Measurements from ENCODE around the gene ROR1. TPM values are rescaled to one million over a fixed set of nuclear protein-coding genes. Genes with fewer than 3 reads are reported as not detected.
"Not testable (repeated sequence)": the region's sequence is repeated elsewhere in the genome, so short reads cannot be mapped to it uniquely, and the experiment has no call there.

ROR1 gene
- polyA plus RNA-seq, 3 donors from 2014 or later = 1.1 to 3.3 (median 1.2) TPM

DNA sequence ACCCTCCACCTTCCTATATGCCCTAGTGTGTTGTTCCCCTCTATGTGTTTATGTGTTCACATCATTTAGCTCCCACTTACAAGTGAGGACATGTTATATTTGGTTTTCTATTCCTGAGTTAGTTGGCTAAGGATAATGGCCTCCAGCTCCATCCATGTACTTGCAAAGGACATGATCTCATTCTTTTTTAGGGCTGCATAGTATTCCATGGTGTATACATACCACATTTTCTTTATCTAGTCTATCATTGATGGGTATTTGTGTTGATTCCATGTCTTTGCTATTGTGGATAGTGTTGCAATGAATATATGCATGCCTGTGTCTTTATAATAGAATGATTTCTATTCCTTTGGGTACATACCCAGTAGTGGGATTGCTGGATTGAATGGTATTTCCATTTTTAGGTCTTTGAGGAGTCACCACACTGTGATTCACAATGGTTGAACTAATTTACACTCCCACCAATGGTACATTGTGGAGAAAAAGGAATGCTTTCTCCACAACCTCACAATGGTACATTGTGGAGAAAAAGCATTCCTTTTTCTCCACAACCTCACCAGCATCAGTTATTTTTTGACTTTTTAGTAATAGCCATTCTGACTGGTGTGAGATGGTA lies 52.5 kb downstream of the ROR1 start:
- H3K4me1 Mint-ChIP-seq; H3K36me3 Mint-ChIP-seq; DNase-seq; H3K4me3 Mint-ChIP-seq; H3K9me3 Mint-ChIP-seq; H3K27ac Mint-ChIP-seq; H3K27me3 Mint-ChIP-seq (ENCODE audit: low read depth in 3 of 3): not testable (repeated sequence)

DNA sequence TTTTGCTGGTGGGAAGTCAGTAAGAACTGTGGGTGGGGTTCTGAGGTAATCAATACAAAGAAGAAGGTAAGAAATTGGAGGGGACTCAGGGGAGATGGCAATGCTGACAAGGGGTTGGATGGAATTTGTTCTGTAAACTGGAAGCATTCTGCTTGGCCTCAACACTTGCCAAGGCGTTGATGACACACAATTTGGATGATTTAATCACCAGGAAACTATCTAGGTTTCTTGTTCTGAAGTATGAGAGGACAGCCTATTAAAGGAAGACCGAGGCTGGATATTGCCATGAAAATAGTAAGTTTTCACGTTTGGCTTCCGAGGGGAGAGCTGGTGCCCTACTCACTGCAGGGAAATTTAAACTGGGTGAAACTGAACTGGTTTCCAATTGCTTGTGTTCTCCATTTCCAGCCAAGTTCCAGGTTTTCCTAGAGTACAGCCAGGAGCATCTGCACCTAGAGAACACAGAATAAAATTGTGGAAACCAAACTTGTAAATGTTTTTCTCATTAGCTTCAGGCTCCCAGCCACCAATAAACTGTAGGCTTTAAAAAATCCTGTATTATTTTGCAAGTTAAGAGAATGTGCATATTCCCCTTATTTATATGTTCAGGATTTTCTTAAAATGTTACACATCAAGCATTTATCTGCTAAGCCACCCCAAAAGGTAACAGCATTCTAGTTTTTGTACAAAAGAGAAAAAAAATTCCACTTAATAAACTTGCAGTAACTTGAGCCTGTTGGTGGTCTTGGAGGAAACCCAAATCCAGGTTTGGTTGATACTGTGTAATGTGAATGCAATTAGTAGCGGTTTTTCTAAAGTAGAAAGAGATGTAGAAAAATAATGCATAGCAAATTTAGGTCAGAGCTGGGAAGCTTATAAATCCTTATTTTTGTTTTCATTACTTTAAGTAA lies 53.8 kb downstream of the ROR1 start:
- DNase-seq = no peak
- H3K9me3 Mint-ChIP-seq = peaks cover 0 to 2% (median 0%) of the 10 kb centered on the region in 6 donors
- no peak overlapping the region for H3K27ac Mint-ChIP-seq
- peaks cover 0 to 9% (median 2%) of the 10 kb centered on the region in 3 donors for H3K27me3 Mint-ChIP-seq (ENCODE audit: low read depth in 3 of 3)
- no peak overlapping the region for H3K4me3 Mint-ChIP-seq
- no peaks in the 10 kb centered on the region for H3K4me1 Mint-ChIP-seq
- H3K36me3 Mint-ChIP-seq = no peaks in the 10 kb centered on the region

DNA sequence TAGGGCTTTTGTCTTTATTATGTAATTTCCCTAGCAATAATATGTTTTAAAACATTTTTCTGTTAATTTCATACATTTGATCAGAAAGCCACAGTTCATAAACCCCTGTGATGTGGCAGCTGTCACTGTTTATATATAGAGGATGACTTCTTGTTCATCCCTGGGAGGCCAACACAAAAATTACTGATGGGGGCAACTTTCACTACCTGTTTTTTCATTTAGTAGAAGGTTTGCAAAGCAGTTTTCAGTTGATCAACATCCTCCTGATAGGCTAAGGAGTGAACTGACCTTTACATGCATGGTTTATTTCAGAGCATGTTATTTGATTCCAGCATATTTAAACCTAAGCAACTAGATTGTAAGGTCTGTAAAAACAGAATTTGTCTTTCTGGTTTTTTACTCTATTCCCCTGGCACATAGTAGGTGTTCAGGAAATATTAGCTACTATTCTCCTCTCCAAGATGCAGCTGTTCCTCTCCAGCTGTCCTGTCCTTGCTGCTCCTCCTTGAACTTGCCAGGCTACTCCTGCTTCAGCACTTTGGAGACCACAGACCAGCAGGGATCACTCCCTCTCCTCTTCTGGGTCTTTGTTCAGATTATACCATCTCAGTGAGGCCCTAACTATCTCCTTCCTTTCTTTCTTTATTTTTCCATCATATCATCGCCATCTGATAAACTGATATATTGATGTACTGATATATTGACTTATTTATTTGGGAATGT lies 54.7 kb downstream of the ROR1 start:
- no peak for DNase-seq
- Mint-ChIP-seq H3K4me3 (no peak overlapping the region), H3K4me1 (no peaks in the 10 kb centered on the region), H3K27me3 (ENCODE audit: low read depth in 3 of 3) (peaks cover 4 to 9% (median 4%) of the 10 kb centered on the region in 3 donors), H3K27ac (no peak overlapping the region), H3K9me3 (peaks cover 0 to 2% (median 0%) of the 10 kb centered on the region in 6 donors), H3K36me3 (no peaks in the 10 kb centered on the region)

DNA sequence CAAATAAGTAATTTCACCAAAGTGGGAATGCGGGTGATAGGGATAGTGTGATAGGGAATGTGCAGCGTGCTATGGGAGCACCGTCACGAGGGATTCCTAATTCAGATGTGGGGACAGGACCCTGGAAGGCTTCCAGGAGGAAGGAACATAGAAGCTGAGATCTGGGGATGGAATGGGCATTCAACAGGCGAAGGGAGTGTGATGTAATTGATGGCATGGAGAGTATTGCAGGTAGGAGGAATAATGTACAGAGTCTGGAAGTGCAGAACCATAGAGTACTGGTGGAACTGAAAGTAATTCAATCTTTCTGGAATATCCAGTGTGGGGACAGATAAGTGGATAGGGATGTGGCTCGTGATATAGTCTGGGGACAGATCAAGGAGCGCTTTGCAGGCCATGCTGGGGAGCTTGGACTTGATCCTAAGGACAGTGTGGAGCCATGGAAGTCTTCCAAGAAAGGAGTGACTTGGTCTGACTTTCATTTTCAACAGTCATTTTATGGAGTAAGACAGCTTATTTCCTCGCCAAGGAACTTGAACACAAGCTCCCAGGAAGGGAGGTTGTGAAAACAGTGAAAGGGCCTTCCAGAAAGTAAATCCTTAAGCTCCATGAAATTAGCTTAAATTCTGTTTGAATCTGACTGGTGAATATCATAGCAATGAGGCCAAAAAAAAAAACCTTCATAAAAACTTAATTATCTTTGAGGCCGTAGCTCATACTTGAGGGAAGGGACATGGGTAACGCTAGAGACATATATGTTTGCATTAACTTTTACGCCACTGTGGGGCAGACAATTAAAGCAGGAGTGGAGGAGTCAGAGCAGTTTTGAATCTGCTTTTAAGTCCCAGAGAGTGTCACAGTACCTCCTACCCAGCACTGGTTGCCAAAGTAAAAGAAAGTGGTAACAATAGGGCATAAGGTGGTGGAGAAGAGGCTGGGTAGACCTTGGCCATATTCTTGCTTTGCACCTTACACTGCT lies 55.8 kb downstream of the ROR1 start:
- H3K36me3 Mint-ChIP-seq = no peaks in the 10 kb centered on the region
- peaks cover 0 to 2% (median 0%) of the 10 kb centered on the region in 6 donors for H3K9me3 Mint-ChIP-seq
- H3K27me3 Mint-ChIP-seq (ENCODE audit: low read depth in 3 of 3) = peaks cover 4 to 11% (median 5%) of the 10 kb centered on the region in 3 donors
- no peak overlapping the region for H3K27ac Mint-ChIP-seq
- no peak for DNase-seq
- H3K4me1 Mint-ChIP-seq = no peaks in the 10 kb centered on the region
- H3K4me3 Mint-ChIP-seq = no peak overlapping the region

DNA sequence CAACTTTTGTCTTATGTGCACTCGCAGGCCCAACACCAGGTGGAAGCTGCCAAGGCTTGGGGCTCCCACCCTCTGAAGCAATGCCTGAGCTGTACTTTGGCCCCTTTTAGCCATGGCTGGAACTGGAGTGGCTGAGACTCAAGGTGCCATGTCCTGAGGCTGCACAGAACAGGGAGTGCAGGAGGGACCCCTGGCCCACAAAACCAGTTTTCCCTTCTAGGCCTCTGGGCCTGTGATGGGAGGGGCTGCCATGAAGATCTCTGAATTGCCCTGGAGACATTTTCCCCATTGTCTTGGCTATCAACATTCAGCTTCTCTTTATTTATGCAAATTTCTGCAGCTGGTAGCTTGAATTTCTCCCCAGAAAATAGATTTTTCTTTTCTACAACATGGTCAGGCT lies 57.6 kb downstream of the ROR1 start:
- Mint-ChIP-seq H3K4me3 (no peak overlapping the region), H3K27me3 (ENCODE audit: low read depth in 3 of 3) (peaks cover 5 to 13% (median 7%) of the 10 kb centered on the region in 3 donors), H3K4me1 (no peaks in the 10 kb centered on the region), H3K27ac (no peak overlapping the region), H3K9me3 (peaks cover 0 to 2% (median 0%) of the 10 kb centered on the region in 6 donors), H3K36me3 (no peaks in the 10 kb centered on the region)
- DNase-seq = no peak

DNA sequence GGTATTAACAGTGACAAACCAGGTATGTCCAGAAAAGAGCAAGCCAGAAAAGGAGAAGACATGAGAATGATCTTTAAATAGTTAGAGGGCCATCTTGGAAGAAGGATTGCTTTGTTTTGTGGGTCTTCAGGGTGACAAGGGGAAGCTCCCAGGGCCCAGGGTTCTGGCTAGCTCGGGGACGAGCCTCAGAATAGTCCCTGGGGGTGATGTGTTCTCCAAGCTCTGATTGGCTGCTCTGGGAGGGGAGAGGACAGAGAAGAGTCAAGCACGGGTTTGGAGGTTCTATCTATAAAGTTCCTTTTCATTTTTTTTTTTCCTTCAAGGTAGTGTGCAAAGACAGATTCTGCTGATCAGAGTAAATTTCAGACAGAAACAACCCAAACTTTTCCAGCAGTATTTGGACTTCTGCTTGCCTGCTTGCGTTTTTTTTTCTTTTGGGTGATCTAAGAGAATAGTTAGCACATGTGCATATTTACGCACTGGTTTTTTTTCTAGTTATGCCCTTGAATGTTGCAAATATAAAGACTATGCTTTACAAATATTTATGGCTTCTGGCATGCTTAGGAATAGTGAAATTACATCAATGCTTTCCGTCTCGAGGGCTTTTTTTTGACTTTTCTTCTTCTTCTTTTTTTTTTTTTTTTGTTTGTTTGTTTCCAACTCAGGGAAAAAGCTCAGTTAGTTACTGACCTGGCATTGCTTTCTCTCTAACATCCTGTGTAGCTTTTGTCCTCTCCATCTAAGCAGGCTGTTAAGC lies 59.7 kb downstream of the ROR1 start:
- H3K9me3 Mint-ChIP-seq = no peaks in the 10 kb centered on the region
- H3K4me1 Mint-ChIP-seq = no peaks in the 10 kb centered on the region
- no peak overlapping the region for H3K4me3 Mint-ChIP-seq

DNA sequence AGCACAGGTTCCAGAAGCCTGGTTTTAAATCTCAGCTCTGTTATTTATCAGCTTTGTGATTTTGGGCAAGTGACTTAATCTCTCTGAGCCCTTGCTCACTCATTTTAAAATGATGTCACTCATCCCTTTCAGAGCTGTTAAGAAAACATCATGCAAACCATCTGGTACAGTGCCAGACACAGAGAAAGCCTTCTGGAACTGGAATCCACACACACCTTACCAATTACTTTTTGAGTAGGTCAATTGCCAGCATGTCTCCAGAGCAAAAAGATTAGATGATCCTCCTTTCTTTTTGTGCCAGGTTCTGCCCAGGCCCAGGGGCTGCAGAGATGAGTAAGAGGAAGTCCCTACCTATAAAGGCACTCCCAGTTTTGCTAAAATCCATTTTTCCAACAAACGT lies 61.3 kb downstream of the ROR1 start:
- H3K36me3 Mint-ChIP-seq = no peaks in the 10 kb centered on the region
- no peak overlapping the region for H3K4me3 Mint-ChIP-seq
- H3K27me3 Mint-ChIP-seq (ENCODE audit: low read depth in 3 of 3) = peaks cover 5 to 11% (median 8%) of the 10 kb centered on the region in 3 donors
- no peak overlapping the region for H3K27ac Mint-ChIP-seq
- H3K4me1 Mint-ChIP-seq = no peaks in the 10 kb centered on the region
- no peaks in the 10 kb centered on the region for H3K9me3 Mint-ChIP-seq
- DNase-seq = no peak

More for the DNA sequence above, 59.7 kb downstream of the ROR1 start:
- no peak for DNase-seq
- Mint-ChIP-seq H3K27ac (no peak overlapping the region), H3K27me3 (ENCODE audit: low read depth in 3 of 3) (peaks cover 5 to 13% (median 10%) of the 10 kb centered on the region in 3 donors), H3K36me3 (no peaks in the 10 kb centered on the region)

DNA sequence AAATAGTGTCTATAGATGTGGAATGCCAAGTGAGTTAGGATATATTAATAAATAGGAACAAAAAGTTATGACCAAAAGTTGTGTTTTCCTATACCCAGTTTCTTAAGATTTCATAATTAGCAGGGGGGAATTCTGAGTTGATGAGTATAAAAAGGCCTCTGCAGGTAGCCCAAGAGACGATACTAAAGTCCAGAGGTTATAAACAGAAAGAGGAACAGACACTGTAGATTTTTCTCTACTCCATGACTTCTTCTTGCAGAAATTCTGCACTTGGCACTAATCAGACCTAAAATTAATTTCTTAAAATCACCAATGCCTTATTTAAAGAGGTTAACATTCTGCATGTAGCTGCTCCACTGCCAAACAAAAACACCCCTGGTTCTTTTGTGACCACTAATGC lies 62.6 kb downstream of the ROR1 start:
- no peaks in the 10 kb centered on the region for H3K4me1 Mint-ChIP-seq
- H3K36me3 Mint-ChIP-seq = no peaks in the 10 kb centered on the region
- DNase-seq = no peak
- no peak overlapping the region for H3K4me3 Mint-ChIP-seq
- no peaks in the 10 kb centered on the region for H3K9me3 Mint-ChIP-seq
- H3K27ac Mint-ChIP-seq = no peak overlapping the region
- H3K27me3 Mint-ChIP-seq (ENCODE audit: low read depth in 3 of 3) = peaks cover 5 to 11% (median 8%) of the 10 kb centered on the region in 3 donors

DNA sequence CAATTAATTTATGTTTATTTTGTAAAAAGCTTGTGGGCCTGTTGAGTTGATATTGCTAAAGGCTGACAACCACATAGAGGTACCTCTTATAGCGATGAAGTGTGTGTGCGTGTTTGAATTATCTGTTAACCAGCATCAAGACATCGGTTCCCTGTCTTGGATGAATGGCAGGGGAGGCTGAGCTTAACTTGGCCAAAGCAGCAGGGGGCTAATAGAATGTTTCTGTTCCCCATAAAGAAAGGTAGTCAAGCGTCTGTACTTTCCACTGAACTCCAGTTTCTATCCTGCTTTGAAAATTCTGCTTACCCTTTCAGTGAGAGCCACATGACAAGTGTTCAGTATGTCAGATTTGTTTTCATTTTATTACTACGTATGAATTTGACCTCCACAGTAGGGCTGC lies 63.0 kb downstream of the ROR1 start:
- Mint-ChIP-seq H3K9me3 (no peaks in the 10 kb centered on the region), H3K4me1 (no peaks in the 10 kb centered on the region), H3K36me3 (no peaks in the 10 kb centered on the region), H3K27ac (no peak overlapping the region), H3K4me3 (no peak overlapping the region), H3K27me3 (ENCODE audit: low read depth in 3 of 3) (peaks cover 5 to 13% (median 8%) of the 10 kb centered on the region in 3 donors)
- no peak for DNase-seq

DNA sequence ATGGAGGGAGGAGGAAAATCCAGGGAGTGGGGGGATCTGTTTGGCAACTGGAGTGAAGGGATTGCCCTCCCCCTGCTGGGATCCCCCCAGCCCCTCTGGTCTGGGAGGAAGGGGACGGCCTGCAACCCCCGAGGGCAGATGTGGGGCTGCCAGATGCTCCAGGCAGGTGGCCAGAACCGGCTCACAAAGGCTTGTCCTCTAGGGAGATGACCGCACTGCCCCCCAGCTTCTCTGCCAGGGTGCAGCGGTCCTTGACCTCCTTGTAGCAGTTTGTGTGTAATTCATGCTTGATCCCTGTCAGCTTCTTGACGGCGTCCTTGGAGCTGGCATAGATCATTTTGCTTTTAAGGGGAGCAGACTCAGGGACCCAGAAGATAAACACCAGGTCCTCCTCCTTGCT lies 69.2 kb downstream of the ROR1 start:
- DNase-seq = no peak
- Mint-ChIP-seq H3K4me1 (no peaks in the 10 kb centered on the region), H3K27ac (no peak overlapping the region), H3K36me3 (no peaks in the 10 kb centered on the region), H3K9me3 (no peaks in the 10 kb centered on the region), H3K4me3 (no peak overlapping the region), H3K27me3 (ENCODE audit: low read depth in 3 of 3) (peaks cover 0 to 4% (median 3%) of the 10 kb centered on the region in 3 donors)

DNA sequence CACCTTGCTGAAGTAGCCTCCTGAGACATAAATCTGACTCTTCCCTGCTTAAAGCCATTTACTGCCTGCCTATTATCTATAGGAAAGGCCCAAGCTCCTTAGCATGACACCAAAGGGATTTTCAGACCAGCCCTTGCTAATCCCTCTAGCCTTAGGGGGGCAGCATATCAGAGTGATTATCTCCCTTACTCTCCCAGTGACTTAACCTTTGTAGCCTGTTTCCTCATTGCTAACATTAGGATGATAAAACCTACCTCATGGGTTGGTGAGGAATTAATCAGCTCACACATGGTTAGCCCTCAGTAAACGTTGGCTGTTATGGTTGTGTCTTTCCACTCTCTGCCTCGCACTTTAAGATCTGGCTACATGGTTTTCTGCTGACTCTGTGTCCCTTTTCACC lies 70.1 kb downstream of the ROR1 start:
- Mint-ChIP-seq H3K4me3 (no peak overlapping the region), H3K27me3 (ENCODE audit: low read depth in 3 of 3) (peaks cover 0 to 4% (median 3%) of the 10 kb centered on the region in 3 donors), H3K27ac (no peak overlapping the region), H3K9me3 (no peaks in the 10 kb centered on the region), H3K36me3 (no peaks in the 10 kb centered on the region), H3K4me1 (no peaks in the 10 kb centered on the region)
- DNase-seq = no peak

DNA sequence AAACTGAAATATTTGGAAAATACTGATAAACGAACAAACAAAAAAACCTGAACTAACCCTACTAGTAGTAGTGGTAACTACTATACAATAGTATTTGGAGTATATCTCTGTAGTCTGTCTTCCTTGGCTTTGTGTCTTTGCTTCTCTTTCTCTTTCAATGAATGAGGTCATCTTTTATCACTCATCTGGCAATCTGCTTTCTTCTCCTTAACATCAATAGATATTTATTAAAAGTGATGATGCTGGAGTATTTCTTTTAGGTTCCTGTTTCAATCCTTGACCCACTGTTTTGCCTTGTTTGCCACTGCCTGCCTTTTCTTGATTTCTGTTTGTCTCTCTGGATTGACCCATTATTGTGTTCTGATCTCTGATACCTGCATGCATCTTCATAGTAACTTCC lies 71.5 kb downstream of the ROR1 start:
- H3K27me3 Mint-ChIP-seq (ENCODE audit: low read depth in 3 of 3) = peaks cover 0 to 4% (median 3%) of the 10 kb centered on the region in 3 donors
- no peak for DNase-seq
- H3K4me3 Mint-ChIP-seq = no peak overlapping the region
- no peaks in the 10 kb centered on the region for H3K36me3 Mint-ChIP-seq
- H3K9me3 Mint-ChIP-seq = no peaks in the 10 kb centered on the region
- no peaks in the 10 kb centered on the region for H3K4me1 Mint-ChIP-seq
- H3K27ac Mint-ChIP-seq = no peak overlapping the region
